SK-N-SH (cell line): ENCODE data around the gene NIN. TPM values are rescaled to one million over a fixed set of nuclear protein-coding genes. Genes with fewer than 3 reads are reported as not detected.

Experiments
- CTCF ChIA-PET: fragments of 300-600, 350-600 bp; formaldehyde crosslinking; extraction: SDS; loops from one replicate; lab custom pipeline; 2021; lab: Yijun Ruan, JAX
- POLR2A ChIA-PET: fragments of 350-600 bp; sonication (Branson Sonifier 250); formaldehyde crosslinking; extraction: SDS; loops from one replicate; lab custom pipeline; 2020; ENCODE audit warnings: antibody characterized with exemption, inconsistent platforms; lab: Yijun Ruan, JAX
- DNase-seq: peaks from one replicate; pipeline ENCODE4 v3.0.0; 2012
- H2AFZ ChIP-seq: fragments of 200-600 bp; sonication (generic); 2 replicates; pipeline ENCODE4 v1.8.1; 2016; ENCODE audit warnings: antibody characterized with exemption, mild to moderate bottlenecking, low read depth
- H3F3A ChIP-seq: fragments of 200-600 bp; sonication (generic); replicated peaks from 2 replicates; pipeline ENCODE3; 2016; ENCODE audit warnings: antibody characterized with exemption, mild to moderate bottlenecking; ENCODE audit not compliant: insufficient read depth
- H3K27ac ChIP-seq, 2 experiments: fragments of 200-500 bp in 1 of 2; fragments of 200-600 bp in 1 of 2; sonication (Bioruptor generic) in 1 of 2; sonication (generic), shearing (Covaris generic) in 1 of 2; 2 replicates each; pipeline versions ENCODE4 v1.5.1 to v1.6.1; 2014 to 2016; ENCODE audit warnings: low read depth in 2 of 2, inconsistent platforms in 1 of 2, low read length in 1 of 2, mild to moderate bottlenecking in 1 of 2, mixed read lengths in 1 of 2
- H3K27me3 ChIP-seq: fragments of 200-600 bp; sonication (generic), shearing (Covaris generic); 2 replicates; pipeline ENCODE4 v1.6.1; 2016; ENCODE audit warnings: mixed run types; ENCODE audit not compliant: insufficient read depth
- H3K36me3 ChIP-seq, 2 experiments: fragments of 200-500 bp in 1 of 2; fragments of 200-600 bp in 1 of 2; sonication (Bioruptor generic) in 1 of 2; sonication (generic) in 1 of 2; replicated peaks in 1 of 2; 2 replicates each; pipeline versions ENCODE3 to v1.5.1; 2014 to 2016; ENCODE audit warnings: low read length in 1 of 2, mild to moderate bottlenecking in 1 of 2; ENCODE audit not compliant: insufficient read depth in 2 of 2, control insufficient read depth in 1 of 2
- H3K4me1 ChIP-seq, 2 experiments: fragments of 200-500 bp in 1 of 2; fragments of 200-600 bp in 1 of 2; sonication (Bioruptor generic) in 1 of 2; sonication (generic), shearing (Covaris generic) in 1 of 2; 2 replicates each; pipeline versions ENCODE4 v1.5.1 to v1.6.1; 2014 to 2016; ENCODE audit warnings: low read depth in 1 of 2, low read length in 1 of 2, mixed run types in 1 of 2; ENCODE audit not compliant: insufficient read depth in 2 of 2, control insufficient read depth in 1 of 2
- H3K4me2 ChIP-seq: fragments of 200-600 bp; sonication (generic), shearing (Covaris generic); 2 replicates; pipeline ENCODE4 v1.6.1; 2017; ENCODE audit warnings: mixed run types
- H3K4me3 ChIP-seq, 2 experiments: fragments of 200-500 bp in 1 of 2; fragments of 200-600 bp in 1 of 2; sonication (Bioruptor generic) in 1 of 2; sonication (generic), shearing (Covaris generic) in 1 of 2; 2 replicates each; pipeline versions ENCODE4 v1.5.1 to v1.8.1; 2014 to 2016; ENCODE audit warnings: low read depth in 2 of 2, inconsistent platforms in 1 of 2, low read length in 1 of 2, mild to moderate bottlenecking in 1 of 2, mixed read lengths in 1 of 2, moderate library complexity in 1 of 2
- H3K79me2 ChIP-seq: fragments of 200-600 bp; sonication (generic); 2 replicates; pipeline ENCODE4 v1.8.1; 2017; ENCODE audit warnings: mild to moderate bottlenecking; ENCODE audit not compliant: insufficient read depth
- H3K9ac ChIP-seq: fragments of 200-600 bp; sonication (generic); 2 replicates; pipeline ENCODE4 v1.6.1; 2017; ENCODE audit warnings: mixed run types
- H3K9me2 ChIP-seq: fragments of 200-600 bp; sonication (generic); 2 replicates; pipeline ENCODE4 v1.6.1; 2017; ENCODE audit warnings: mixed run types
- H3K9me3 ChIP-seq: fragments of 200-600 bp; sonication (generic); 2 replicates; pipeline ENCODE4 v1.6.1; 2017; ENCODE audit warnings: mixed run types, mild to moderate bottlenecking, moderate library complexity
- H4K20me1 ChIP-seq: fragments of 200-600 bp; sonication (generic); 2 replicates; pipeline ENCODE4 v1.6.1; 2017; ENCODE audit warnings: mild to moderate bottlenecking, mixed run types; ENCODE audit not compliant: insufficient read depth
- ELF1 ChIP-seq: IDR thresholded peaks from 2 replicates; pipeline ENCODE4 v1.4.0; 2012
- EZH2phosphoT487 ChIP-seq: fragments of 200-600 bp; sonication (generic); IDR thresholded peaks from 2 replicates; pipeline ENCODE4 v1.6.1; 2017; ENCODE audit warnings: low read depth, mixed run types, mild to moderate bottlenecking, antibody characterized with exemption, moderate library complexity, borderline replicate concordance
- FOSL2 ChIP-seq: IDR thresholded peaks from 2 replicates; pipeline ENCODE4 v1.4.0; 2012; ENCODE audit warnings: low read depth, mild to moderate bottlenecking, moderate library complexity, borderline replicate concordance
- FOXM1 ChIP-seq: IDR thresholded peaks from 2 replicates; pipeline ENCODE4 v1.4.0; 2012; ENCODE audit warnings: low read depth, mild to moderate bottlenecking
- GABPA ChIP-seq: IDR thresholded peaks from 2 replicates; pipeline ENCODE4 v1.4.0; 2012; ENCODE audit warnings: low read depth, mild to moderate bottlenecking
- GATA2 ChIP-seq: sonication (generic); formaldehyde crosslinking; IDR thresholded peaks from 2 replicates; pipeline ENCODE4 v1.5.0; 2020; ENCODE audit warnings: mild to moderate bottlenecking, missing genetic modification reagents
- JUND ChIP-seq: IDR thresholded peaks from 2 replicates; pipeline ENCODE4 v1.4.0; 2012
- MEF2A ChIP-seq: IDR thresholded peaks from 2 replicates; pipeline ENCODE4 v1.4.0; 2012; ENCODE audit warnings: low read depth, borderline replicate concordance
- MXI1 ChIP-seq: IDR thresholded peaks from 2 replicates; pipeline ENCODE4 v1.6.1; 2012; ENCODE audit warnings: mild to moderate bottlenecking, low read depth, low read length, improper control_type of control experiment
- NFIC ChIP-seq: IDR thresholded peaks from 2 replicates; pipeline ENCODE4 v1.4.0; 2012; ENCODE audit warnings: borderline replicate concordance
- RAD21 ChIP-seq: IDR thresholded peaks from 2 replicates; pipeline ENCODE4 v1.6.1; 2012; ENCODE audit warnings: mild to moderate bottlenecking, low read length
- RCOR1 ChIP-seq: fragments of 150-350 bp; IDR thresholded peaks from 2 replicates; pipeline ENCODE4 v1.6.1; 2017; ENCODE audit warnings: antibody characterized with exemption, low read length
- RXRA ChIP-seq: IDR thresholded peaks from 2 replicates; pipeline ENCODE4 v1.4.0; 2012; ENCODE audit warnings: low read depth, mild to moderate bottlenecking, borderline replicate concordance
- SMC3 ChIP-seq: IDR thresholded peaks from 2 replicates; pipeline ENCODE4 v1.6.1; 2012; ENCODE audit warnings: low read depth, low read length, improper control_type of control experiment
- TEAD4 ChIP-seq: IDR thresholded peaks from 2 replicates; pipeline ENCODE4 v1.4.0; 2012; ENCODE audit warnings: mild to moderate bottlenecking, borderline replicate concordance; ENCODE audit not compliant: insufficient read depth
- WGBS: methylation state at CpG from one replicate; pipeline ENCODE4 v1.1.6; 2017; ENCODE audit warnings: low lambda C conversion rate; 5-methylcytosine and 5-hydroxymethylcytosine counted together
- polyA plus RNA-seq, 3 experiments: library from polyadenylated mRNA; depleted of rRNA; stranded (reverse); fragments of >200 nt; gene quantifications; 2 replicates each; pipeline ENCODE4 v1.2.3, GENCODE V29; 2012
- TF ChIP-seq, protein P1 (sequence below): fragments of 150-350 bp; IDR thresholded peaks from 2 replicates; pipeline ENCODE4 v1.6.1; 2017; ENCODE audit warnings: antibody characterized with exemption, low read length, low read depth, borderline replicate concordance
- TF ChIP-seq, protein P2 (sequence below): fragments of 200-600 bp; sonication (generic); IDR thresholded peaks from 2 replicates; pipeline ENCODE4 v1.6.1; 2017; ENCODE audit warnings: antibody characterized with exemption, mild to moderate bottlenecking, moderate library complexity
- TF ChIP-seq, protein P3 (sequence below): IDR thresholded peaks from 2 replicates; pipeline ENCODE4; 2012

The NIN gene
- polyA plus RNA-seq, 1 of the 3 experiments (the other 2 are of a cell fraction): 10.0 TPM

DNA sequence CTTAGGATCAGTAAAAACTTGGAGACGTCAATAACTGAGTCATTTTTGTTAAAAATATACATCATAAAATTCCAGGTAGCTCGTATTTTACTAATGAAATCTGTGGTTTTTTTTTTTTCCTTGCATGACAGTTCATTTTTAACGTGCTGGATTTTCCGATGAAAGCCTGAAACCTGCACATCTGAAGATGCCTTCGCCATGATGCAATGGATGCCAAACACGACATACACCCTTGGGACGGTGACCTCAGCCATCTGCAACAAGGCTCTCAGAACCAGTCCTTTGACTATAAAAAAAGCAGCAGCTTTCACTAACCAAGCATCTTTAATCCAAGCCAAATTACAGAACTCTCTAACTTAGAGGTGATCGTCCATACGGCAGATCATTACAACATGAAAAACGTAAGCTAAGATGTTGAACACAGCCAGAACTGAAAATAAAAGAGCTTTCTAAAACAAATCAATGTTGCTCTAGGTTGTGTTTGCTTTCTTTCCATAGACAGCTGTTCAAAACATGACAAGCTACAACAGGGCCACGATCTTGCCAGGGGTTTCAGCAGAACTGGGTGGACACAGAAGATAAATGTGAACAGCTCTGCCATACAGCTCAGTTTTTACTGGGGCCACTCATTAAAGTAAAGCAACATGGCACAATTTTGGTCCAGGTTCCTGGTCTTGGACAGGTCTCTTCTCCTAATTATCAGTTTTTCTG is 7.8 kb downstream of the NIN start:
- ChIA-PET CTCF (interaction anchor here (1.2 kb wide), 1 partner anchor 36 kb away, joined by 5 read pairs; no protein-coding TSS in a partner anchor), POLR2A (interaction anchor here (0.6 kb wide), 1 partner anchor 49 kb away, joined by 3 read pairs; the partner anchor contains the start of gene ABHD12B)
- H3K36me3 ChIP-seq: peaks cover 10 to 11% of the 10 kb centered on the region in 2 experiments
- no peaks in the 10 kb centered on the region for H3K9me3 ChIP-seq
- H3K4me2 ChIP-seq: peak overlapping the region; percentile 27; the same call in 1 of the 2 replicates
- 73% methylated on average over 11 of the region's 11 CpGs for WGBS
- no peaks in the 10 kb centered on the region for H3F3A ChIP-seq
- no peak for TF ChIP-seq RAD21
- TF ChIP-seq FOXM1: no peak
- TF ChIP-seq SMC3: no peak
- TF ChIP-seq ELF1: no peak
- TF ChIP-seq GATA2 (CRISPR knock-in tag): no peak
- TF ChIP-seq RXRA: no peak
- no peak for TF ChIP-seq MXI1
- TF ChIP-seq GABPA: no peak
- no peak for TF ChIP-seq NFIC
- TF ChIP-seq, protein P1, sequence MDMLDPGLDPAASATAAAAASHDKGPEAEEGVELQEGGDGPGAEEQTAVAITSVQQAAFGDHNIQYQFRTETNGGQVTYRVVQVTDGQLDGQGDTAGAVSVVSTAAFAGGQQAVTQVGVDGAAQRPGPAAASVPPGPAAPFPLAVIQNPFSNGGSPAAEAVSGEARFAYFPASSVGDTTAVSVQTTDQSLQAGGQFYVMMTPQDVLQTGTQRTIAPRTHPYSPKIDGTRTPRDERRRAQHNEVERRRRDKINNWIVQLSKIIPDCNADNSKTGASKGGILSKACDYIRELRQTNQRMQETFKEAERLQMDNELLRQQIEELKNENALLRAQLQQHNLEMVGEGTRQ: no peak
- no peak for TF ChIP-seq FOSL2
- no peak for TF ChIP-seq TEAD4
- TF ChIP-seq, protein P2, sequence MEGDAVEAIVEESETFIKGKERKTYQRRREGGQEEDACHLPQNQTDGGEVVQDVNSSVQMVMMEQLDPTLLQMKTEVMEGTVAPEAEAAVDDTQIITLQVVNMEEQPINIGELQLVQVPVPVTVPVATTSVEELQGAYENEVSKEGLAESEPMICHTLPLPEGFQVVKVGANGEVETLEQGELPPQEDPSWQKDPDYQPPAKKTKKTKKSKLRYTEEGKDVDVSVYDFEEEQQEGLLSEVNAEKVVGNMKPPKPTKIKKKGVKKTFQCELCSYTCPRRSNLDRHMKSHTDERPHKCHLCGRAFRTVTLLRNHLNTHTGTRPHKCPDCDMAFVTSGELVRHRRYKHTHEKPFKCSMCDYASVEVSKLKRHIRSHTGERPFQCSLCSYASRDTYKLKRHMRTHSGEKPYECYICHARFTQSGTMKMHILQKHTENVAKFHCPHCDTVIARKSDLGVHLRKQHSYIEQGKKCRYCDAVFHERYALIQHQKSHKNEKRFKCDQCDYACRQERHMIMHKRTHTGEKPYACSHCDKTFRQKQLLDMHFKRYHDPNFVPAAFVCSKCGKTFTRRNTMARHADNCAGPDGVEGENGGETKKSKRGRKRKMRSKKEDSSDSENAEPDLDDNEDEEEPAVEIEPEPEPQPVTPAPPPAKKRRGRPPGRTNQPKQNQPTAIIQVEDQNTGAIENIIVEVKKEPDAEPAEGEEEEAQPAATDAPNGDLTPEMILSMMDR: no peak
- no peak for TF ChIP-seq JUND
- TF ChIP-seq, protein P3, sequence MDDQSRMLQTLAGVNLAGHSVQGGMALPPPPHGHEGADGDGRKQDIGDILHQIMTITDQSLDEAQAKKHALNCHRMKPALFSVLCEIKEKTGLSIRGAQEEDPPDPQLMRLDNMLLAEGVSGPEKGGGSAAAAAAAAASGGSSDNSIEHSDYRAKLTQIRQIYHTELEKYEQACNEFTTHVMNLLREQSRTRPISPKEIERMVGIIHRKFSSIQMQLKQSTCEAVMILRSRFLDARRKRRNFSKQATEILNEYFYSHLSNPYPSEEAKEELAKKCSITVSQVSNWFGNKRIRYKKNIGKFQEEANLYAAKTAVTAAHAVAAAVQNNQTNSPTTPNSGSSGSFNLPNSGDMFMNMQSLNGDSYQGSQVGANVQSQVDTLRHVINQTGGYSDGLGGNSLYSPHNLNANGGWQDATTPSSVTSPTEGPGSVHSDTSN: no peak
- TF ChIP-seq MEF2A: no peak
- TF ChIP-seq EZH2phosphoT487: no peak
- no peak for TF ChIP-seq RCOR1
- H3K27me3 ChIP-seq: no peaks in the 10 kb centered on the region
- DNase-seq: no peak
- H3K27ac ChIP-seq: no peak overlapping the region
- H3K9me2 ChIP-seq: no peaks in the 10 kb centered on the region
- peaks cover 100% of the 10 kb centered on the region for H3K79me2 ChIP-seq
- H3K9ac ChIP-seq: no peak overlapping the region
- no peak overlapping the region for H3K4me3 ChIP-seq
- peaks cover 71% of the 10 kb centered on the region for H4K20me1 ChIP-seq
- peaks cover 2 to 21% of the 10 kb centered on the region in 2 experiments; a peak in 3 of 4 replicates for H3K4me1 ChIP-seq
- H2AFZ ChIP-seq: no peak overlapping the region
